K562 (cell line): Measurements from ENCODE around the gene SRM. TPM values are rescaled to one million over a fixed set of nuclear protein-coding genes. Genes with fewer than 3 reads are reported as not detected.

Source experiments
- DACH1 ChIP-seq: fragments of 450-650 bp; IDR thresholded peaks from 2 replicates; pipeline ENCODE4 v1.6.1; 2018; ENCODE audit not compliant: partially characterized antibody
- DPF2 ChIP-seq: fragments of 450-650 bp; IDR thresholded peaks from 2 replicates; pipeline ENCODE4 v1.6.1; 2016
- FOXJ2 ChIP-seq: fragments of 200-800 bp; sonication (Bioruptor generic); IDR thresholded peaks from 2 replicates; pipeline ENCODE4 v1.6.1; 2016; ENCODE audit warnings: missing genetic modification characterization, missing compliant biosample characterization
- LARP7 ChIP-seq: fragments of 450-650 bp; IDR thresholded peaks from 2 replicates; pipeline ENCODE4 v1.6.1; 2016
- MAZ ChIP-seq, 2 experiments: fragments of 450-650 bp in 1 of 2; sonication (generic) in 1 of 2; formaldehyde crosslinking; IDR thresholded peaks in 1 of 2; conservative IDR thresholded peaks in 1 of 2; 2 replicates each; pipeline versions ENCODE4 v1.4.0 to v1.5.0; 2020; ENCODE audit warnings: mild to moderate bottlenecking in 1 of 2, missing genetic modification reagents in 1 of 2
- MCM2 ChIP-seq: fragments of 450-650 bp; IDR thresholded peaks from 2 replicates; pipeline ENCODE4 v1.6.1; 2017; ENCODE audit warnings: low read depth, mild to moderate bottlenecking
- SMAD1 ChIP-seq: fragments of 150-350 bp; IDR thresholded peaks from 2 replicates; pipeline ENCODE4 v1.6.1; 2014; ENCODE audit warnings: low read length, low read depth; ENCODE audit not compliant: partially characterized antibody
- TAF15 ChIP-seq: fragments of 200-400 bp; formaldehyde crosslinking; IDR thresholded peaks from 2 replicates; pipeline ENCODE4 v1.6.1; 2017; ENCODE audit warnings: mild to moderate bottlenecking, low read depth, low read length, moderate library complexity
- TCF7 ChIP-seq: sonication (generic); IDR thresholded peaks from 2 replicates; pipeline ENCODE4 v1.6.1; 2016; ENCODE audit warnings: antibody characterized with exemption, borderline replicate concordance
- TEAD4 ChIP-seq, 2 experiments: sonication (generic) in 1 of 2; formaldehyde crosslinking in 1 of 2; IDR thresholded peaks; 2 replicates each; pipeline versions ENCODE4 v1.6.1 to v1.8.0; 2012 to 2022; ENCODE audit warnings: borderline replicate concordance in 1 of 2, inconsistent platforms in 1 of 2, low read length in 1 of 2, mild to moderate bottlenecking in 1 of 2, missing genetic modification reagents in 1 of 2
- ZNF778 ChIP-seq: fragments of 450-650 bp; formaldehyde crosslinking; IDR thresholded peaks from 2 replicates; pipeline ENCODE4 v1.4.0; 2020; ENCODE audit warnings: mild to moderate bottlenecking, moderate library complexity
- polyA plus RNA-seq, 8 experiments: library from polyadenylated mRNA; depleted of rRNA in 4 of 8; stranded (reverse) in 5 of 8; unstranded in 3 of 8; fragments of >200 nt; fragmentation: Nextera tagmentation in 2 of 8; fragmentation: Illumina TruSeq in 1 of 8; extraction: Ambion mirVana in 2 of 8; extraction: Trizol in 1 of 8; gene quantifications; 2 replicates each; pipeline versions ENCODE4 v1.2.1 to v1.2.3, GENCODE V29; 2011 to 2014; ENCODE audit warnings: inconsistent platforms in 1 of 8, missing spikeins in 1 of 8
- total RNA-seq, 7 experiments: library from RNA; depleted of rRNA in 6 of 7; stranded (reverse); fragments of >200 nt in 6 of 7; fragmentation: Illumina TruSeq in 2 of 7; extraction: Trizol in 2 of 7; gene quantifications; 2 replicates each; pipeline versions ENCODE4 v1.2.1 to v1.2.3, GENCODE V29; 2011 to 2021; ENCODE audit warnings: low replicate concordance in 1 of 7
- TF ChIP-seq, protein P1 (sequence below): fragments of 450-650 bp; IDR thresholded peaks from 2 replicates; pipeline ENCODE4 v1.6.1; 2016; ENCODE audit warnings: mild to moderate bottlenecking, moderate library complexity
- TF ChIP-seq, protein P2 (sequence below): fragments of 250-450 bp; sonication (Bioruptor Pico); IDR thresholded peaks from 2 replicates; pipeline ENCODE4 v1.4.0; 2020; ENCODE audit warnings: mild to moderate bottlenecking, moderate library complexity, borderline replicate concordance
- TF ChIP-seq, protein P3 (sequence below): fragments of 450-650 bp; IDR thresholded peaks from 2 replicates; pipeline ENCODE4 v1.6.1; 2016; ENCODE audit warnings: missing biosample characterization, missing genetic modification characterization

The SRM gene
- total and polyA plus RNA-seq, 9 of the 15 experiments (the other 6 are each of a cell fraction or from before 2014, with no cell fraction given) = 23.9 to 373 (median 82.5) TPM

DNA sequence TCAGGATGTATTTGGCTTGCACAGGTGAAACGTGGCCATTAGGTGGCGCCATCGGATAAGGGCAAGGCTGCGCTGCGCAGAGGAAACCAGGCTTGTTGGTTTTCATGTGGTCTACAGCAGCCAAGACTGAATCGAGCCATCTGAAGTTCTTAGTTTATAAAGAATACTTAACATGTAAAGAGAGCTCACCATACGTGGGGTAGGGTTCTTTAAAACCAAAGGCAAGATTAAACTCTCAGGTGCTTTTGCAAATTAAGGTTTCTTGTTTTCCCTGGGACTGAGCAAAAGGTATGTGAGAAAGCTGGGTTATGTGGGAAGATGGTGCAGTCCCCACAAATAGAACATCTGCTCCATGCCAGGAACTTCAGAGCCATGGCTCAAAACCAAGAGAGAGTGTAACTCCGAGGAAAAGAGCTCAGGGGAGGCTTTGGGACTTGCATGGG, 22.1 kb downstream of the SRM start (continued):
- TF ChIP-seq, protein P1, sequence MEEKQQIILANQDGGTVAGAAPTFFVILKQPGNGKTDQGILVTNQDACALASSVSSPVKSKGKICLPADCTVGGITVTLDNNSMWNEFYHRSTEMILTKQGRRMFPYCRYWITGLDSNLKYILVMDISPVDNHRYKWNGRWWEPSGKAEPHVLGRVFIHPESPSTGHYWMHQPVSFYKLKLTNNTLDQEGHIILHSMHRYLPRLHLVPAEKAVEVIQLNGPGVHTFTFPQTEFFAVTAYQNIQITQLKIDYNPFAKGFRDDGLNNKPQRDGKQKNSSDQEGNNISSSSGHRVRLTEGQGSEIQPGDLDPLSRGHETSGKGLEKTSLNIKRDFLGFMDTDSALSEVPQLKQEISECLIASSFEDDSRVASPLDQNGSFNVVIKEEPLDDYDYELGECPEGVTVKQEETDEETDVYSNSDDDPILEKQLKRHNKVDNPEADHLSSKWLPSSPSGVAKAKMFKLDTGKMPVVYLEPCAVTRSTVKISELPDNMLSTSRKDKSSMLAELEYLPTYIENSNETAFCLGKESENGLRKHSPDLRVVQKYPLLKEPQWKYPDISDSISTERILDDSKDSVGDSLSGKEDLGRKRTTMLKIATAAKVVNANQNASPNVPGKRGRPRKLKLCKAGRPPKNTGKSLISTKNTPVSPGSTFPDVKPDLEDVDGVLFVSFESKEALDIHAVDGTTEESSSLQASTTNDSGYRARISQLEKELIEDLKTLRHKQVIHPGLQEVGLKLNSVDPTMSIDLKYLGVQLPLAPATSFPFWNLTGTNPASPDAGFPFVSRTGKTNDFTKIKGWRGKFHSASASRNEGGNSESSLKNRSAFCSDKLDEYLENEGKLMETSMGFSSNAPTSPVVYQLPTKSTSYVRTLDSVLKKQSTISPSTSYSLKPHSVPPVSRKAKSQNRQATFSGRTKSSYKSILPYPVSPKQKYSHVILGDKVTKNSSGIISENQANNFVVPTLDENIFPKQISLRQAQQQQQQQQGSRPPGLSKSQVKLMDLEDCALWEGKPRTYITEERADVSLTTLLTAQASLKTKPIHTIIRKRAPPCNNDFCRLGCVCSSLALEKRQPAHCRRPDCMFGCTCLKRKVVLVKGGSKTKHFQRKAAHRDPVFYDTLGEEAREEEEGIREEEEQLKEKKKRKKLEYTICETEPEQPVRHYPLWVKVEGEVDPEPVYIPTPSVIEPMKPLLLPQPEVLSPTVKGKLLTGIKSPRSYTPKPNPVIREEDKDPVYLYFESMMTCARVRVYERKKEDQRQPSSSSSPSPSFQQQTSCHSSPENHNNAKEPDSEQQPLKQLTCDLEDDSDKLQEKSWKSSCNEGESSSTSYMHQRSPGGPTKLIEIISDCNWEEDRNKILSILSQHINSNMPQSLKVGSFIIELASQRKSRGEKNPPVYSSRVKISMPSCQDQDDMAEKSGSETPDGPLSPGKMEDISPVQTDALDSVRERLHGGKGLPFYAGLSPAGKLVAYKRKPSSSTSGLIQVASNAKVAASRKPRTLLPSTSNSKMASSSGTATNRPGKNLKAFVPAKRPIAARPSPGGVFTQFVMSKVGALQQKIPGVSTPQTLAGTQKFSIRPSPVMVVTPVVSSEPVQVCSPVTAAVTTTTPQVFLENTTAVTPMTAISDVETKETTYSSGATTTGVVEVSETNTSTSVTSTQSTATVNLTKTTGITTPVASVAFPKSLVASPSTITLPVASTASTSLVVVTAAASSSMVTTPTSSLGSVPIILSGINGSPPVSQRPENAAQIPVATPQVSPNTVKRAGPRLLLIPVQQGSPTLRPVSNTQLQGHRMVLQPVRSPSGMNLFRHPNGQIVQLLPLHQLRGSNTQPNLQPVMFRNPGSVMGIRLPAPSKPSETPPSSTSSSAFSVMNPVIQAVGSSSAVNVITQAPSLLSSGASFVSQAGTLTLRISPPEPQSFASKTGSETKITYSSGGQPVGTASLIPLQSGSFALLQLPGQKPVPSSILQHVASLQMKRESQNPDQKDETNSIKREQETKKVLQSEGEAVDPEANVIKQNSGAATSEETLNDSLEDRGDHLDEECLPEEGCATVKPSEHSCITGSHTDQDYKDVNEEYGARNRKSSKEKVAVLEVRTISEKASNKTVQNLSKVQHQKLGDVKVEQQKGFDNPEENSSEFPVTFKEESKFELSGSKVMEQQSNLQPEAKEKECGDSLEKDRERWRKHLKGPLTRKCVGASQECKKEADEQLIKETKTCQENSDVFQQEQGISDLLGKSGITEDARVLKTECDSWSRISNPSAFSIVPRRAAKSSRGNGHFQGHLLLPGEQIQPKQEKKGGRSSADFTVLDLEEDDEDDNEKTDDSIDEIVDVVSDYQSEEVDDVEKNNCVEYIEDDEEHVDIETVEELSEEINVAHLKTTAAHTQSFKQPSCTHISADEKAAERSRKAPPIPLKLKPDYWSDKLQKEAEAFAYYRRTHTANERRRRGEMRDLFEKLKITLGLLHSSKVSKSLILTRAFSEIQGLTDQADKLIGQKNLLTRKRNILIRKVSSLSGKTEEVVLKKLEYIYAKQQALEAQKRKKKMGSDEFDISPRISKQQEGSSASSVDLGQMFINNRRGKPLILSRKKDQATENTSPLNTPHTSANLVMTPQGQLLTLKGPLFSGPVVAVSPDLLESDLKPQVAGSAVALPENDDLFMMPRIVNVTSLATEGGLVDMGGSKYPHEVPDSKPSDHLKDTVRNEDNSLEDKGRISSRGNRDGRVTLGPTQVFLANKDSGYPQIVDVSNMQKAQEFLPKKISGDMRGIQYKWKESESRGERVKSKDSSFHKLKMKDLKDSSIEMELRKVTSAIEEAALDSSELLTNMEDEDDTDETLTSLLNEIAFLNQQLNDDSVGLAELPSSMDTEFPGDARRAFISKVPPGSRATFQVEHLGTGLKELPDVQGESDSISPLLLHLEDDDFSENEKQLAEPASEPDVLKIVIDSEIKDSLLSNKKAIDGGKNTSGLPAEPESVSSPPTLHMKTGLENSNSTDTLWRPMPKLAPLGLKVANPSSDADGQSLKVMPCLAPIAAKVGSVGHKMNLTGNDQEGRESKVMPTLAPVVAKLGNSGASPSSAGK = no peak
- TF ChIP-seq DACH1 (no peak), FOXJ2 (tag) (no peak), SMAD1 (no peak), DPF2 (no peak), TEAD4 (IDR thresholded peaks at IDR 0.05; ENCODE audit: low read length) (no peak), TEAD4 (CRISPR knock-in tag; IDR thresholded peaks at IDR 0.05; ENCODE audit: borderline replicate concordance) (no peak), MAZ (CRISPR knock-in tag; conservative IDR thresholded peaks at IDR 0.05 in 1 of 2, IDR thresholded peaks at IDR 0.05 in 1 of 2) (0 out of 4 replicates have a peak, but pooled peaks of 1 of the 2 experiments have one; percentile 36), LARP7 (no peak), TAF15 (no peak), ZNF778 (CRISPR knock-in tag) (no peak), TCF7 (no peak), MCM2 (no peak)
- TF ChIP-seq, protein P2, sequence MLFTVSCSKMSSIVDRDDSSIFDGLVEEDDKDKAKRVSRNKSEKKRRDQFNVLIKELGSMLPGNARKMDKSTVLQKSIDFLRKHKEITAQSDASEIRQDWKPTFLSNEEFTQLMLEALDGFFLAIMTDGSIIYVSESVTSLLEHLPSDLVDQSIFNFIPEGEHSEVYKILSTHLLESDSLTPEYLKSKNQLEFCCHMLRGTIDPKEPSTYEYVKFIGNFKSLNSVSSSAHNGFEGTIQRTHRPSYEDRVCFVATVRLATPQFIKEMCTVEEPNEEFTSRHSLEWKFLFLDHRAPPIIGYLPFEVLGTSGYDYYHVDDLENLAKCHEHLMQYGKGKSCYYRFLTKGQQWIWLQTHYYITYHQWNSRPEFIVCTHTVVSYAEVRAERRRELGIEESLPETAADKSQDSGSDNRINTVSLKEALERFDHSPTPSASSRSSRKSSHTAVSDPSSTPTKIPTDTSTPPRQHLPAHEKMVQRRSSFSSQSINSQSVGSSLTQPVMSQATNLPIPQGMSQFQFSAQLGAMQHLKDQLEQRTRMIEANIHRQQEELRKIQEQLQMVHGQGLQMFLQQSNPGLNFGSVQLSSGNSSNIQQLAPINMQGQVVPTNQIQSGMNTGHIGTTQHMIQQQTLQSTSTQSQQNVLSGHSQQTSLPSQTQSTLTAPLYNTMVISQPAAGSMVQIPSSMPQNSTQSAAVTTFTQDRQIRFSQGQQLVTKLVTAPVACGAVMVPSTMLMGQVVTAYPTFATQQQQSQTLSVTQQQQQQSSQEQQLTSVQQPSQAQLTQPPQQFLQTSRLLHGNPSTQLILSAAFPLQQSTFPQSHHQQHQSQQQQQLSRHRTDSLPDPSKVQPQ (CRISPR knock-in tag) = no peak
- TF ChIP-seq, protein P3, sequence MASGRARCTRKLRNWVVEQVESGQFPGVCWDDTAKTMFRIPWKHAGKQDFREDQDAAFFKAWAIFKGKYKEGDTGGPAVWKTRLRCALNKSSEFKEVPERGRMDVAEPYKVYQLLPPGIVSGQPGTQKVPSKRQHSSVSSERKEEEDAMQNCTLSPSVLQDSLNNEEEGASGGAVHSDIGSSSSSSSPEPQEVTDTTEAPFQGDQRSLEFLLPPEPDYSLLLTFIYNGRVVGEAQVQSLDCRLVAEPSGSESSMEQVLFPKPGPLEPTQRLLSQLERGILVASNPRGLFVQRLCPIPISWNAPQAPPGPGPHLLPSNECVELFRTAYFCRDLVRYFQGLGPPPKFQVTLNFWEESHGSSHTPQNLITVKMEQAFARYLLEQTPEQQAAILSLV = no peak
